Body of pancreas (tissue), 4 donors: ENCODE results near the gene HBG2.

ENCODE experiments used
- CTCF ChIP-seq, 7 experiments: fragments of 450-650 bp in 4 of 7; fragments of 200-600 bp in 3 of 7; sonication (generic) in 3 of 7; IDR thresholded peaks; one replicate each; pipeline ENCODE4 v1.5.1; 2016 to 2019; ENCODE audit warnings: antibody characterized with exemption in 7 of 7
- POLR2A ChIP-seq, 3 donors: fragments of 450-650 bp; IDR thresholded peaks; one replicate each; pipeline ENCODE4 v1.6.1; 2016; ENCODE audit warnings: antibody characterized with exemption in 3 of 3, mild to moderate bottlenecking in 2 of 3

GRCh38 chr11:5293028-5293427 lies 38.4 kb upstream of the HBG2 start:
- no peak for TF ChIP-seq CTCF (IDR thresholded peaks at IDR 0.05)
- no peak for TF ChIP-seq POLR2A (IDR thresholded peaks at IDR 0.05)
